Hepatocyte (in vitro differentiated cells): ENCODE results near the gene CCL19.

ENCODE experiments used
- CTCF ChIP-seq: fragments of 200-600 bp; sonication (generic); IDR thresholded peaks from 2 replicates; pipeline ENCODE4 v1.5.1; 2016; ENCODE audit warnings: antibody characterized with exemption, mild to moderate bottlenecking; ENCODE audit not compliant: poor library complexity
- EZH2phosphoT487 ChIP-seq: fragments of 200-600 bp; sonication (generic); IDR thresholded peaks from one replicate; pipeline ENCODE4 v1.6.1; 2018; ENCODE audit warnings: antibody characterized with exemption, mild to moderate bottlenecking, low read depth, moderate library complexity; ENCODE audit not compliant: unreplicated experiment, severe bottlenecking

- TF ChIP-seq CTCF (no peak), EZH2phosphoT487 (no peak)
Observed at GRCh38 chr9:34674440-34674839, 16.6 kb downstream of the CCL19 start.
